Mesothelial cell of epicardium (in vitro differentiated cells): Measurements from ENCODE around the gene MIER3. TPM values are rescaled to one million over a fixed set of nuclear protein-coding genes. Genes with fewer than 3 reads are reported as not detected.

ENCODE experiments used
- DNase-seq, 2 experiments: peaks; one replicate each; pipeline ENCODE4 v3.0.0; 2021; ENCODE audit warnings: low spot score in 2 of 2; ENCODE audit not compliant: unreplicated experiment in 2 of 2
- H3K27ac Mint-ChIP-seq: 2 replicates; pipeline ENCODE4 v1.8.0; 2021; ENCODE audit warnings: mixed read lengths
- H3K27me3 Mint-ChIP-seq: 2 replicates; pipeline ENCODE4 v1.8.0; 2021; ENCODE audit warnings: low read depth, mixed read lengths
- H3K36me3 Mint-ChIP-seq: 2 replicates; pipeline ENCODE4 v1.8.0; 2021; ENCODE audit warnings: mixed read lengths
- H3K4me1 Mint-ChIP-seq: 2 replicates; pipeline ENCODE4 v1.8.0; 2021; ENCODE audit warnings: mixed read lengths
- H3K4me3 Mint-ChIP-seq: 2 replicates; pipeline ENCODE4 v1.8.0; 2021; ENCODE audit warnings: mild to moderate bottlenecking, moderate library complexity, mixed read lengths
- H3K9me3 Mint-ChIP-seq: 2 replicates; pipeline ENCODE4 v1.8.0; 2021; ENCODE audit warnings: mixed read lengths
- CTCF ChIP-seq: fragments of 200-600 bp; sonication (generic); IDR thresholded peaks from one replicate; pipeline ENCODE4 v1.5.0; 2021; ENCODE audit warnings: antibody characterized with exemption; ENCODE audit not compliant: unreplicated experiment
- total RNA-seq: library from RNA; stranded (reverse); gene quantifications from 3 replicates; pipeline ENCODE4 v1.2.1, GENCODE V29; 2021

Gene MIER3
- total RNA-seq, 1 donor from 2014 or later: 40.8 TPM

- H3K27me3 Mint-ChIP-seq: no peaks in the 10 kb centered on the region
- peaks cover 30% of the 10 kb centered on the region for H3K36me3 Mint-ChIP-seq
- TF ChIP-seq CTCF: no peak
- H3K9me3 Mint-ChIP-seq: no peaks in the 10 kb centered on the region
- peak overlapping the region; percentile 40 for H3K27ac Mint-ChIP-seq
- peaks cover 7% of the 10 kb centered on the region for H3K4me1 Mint-ChIP-seq
- no peak for DNase-seq
- H3K4me3 Mint-ChIP-seq: no peak overlapping the region
These were observed 31.8 kb downstream of the MIER3 start for GRCh38 chr5:56919942-56920662.

- H3K4me1 Mint-ChIP-seq: peaks cover 7% of the 10 kb centered on the region
- H3K27me3 Mint-ChIP-seq: no peaks in the 10 kb centered on the region
- H3K9me3 Mint-ChIP-seq: no peaks in the 10 kb centered on the region
- no peak for TF ChIP-seq CTCF
- no peak overlapping the region for H3K27ac Mint-ChIP-seq
- no peak overlapping the region for H3K4me3 Mint-ChIP-seq
- H3K36me3 Mint-ChIP-seq: peaks cover 16% of the 10 kb centered on the region
- DNase-seq: no peak
These were observed 33.9 kb downstream of the MIER3 start for GRCh38 chr5:56918054-56918453.

- DNase-seq: no peak
- H3K4me3 Mint-ChIP-seq: no peak overlapping the region
- H3K4me1 Mint-ChIP-seq: peaks cover 7% of the 10 kb centered on the region
- no peak overlapping the region for H3K27ac Mint-ChIP-seq
- peaks cover 14% of the 10 kb centered on the region for H3K36me3 Mint-ChIP-seq
- no peak for TF ChIP-seq CTCF
- no peaks in the 10 kb centered on the region for H3K27me3 Mint-ChIP-seq
- no peaks in the 10 kb centered on the region for H3K9me3 Mint-ChIP-seq
These were observed 34.4 kb downstream of the MIER3 start for GRCh38 chr5:56917534-56917933.

- Mint-ChIP-seq H3K27ac (no peak overlapping the region), H3K27me3 (no peaks in the 10 kb centered on the region), H3K4me1 (peaks cover 19% of the 10 kb centered on the region), H3K4me3 (no peak overlapping the region), H3K9me3 (no peaks in the 10 kb centered on the region), H3K36me3 (peaks cover 7% of the 10 kb centered on the region)
- no peak for DNase-seq
- TF ChIP-seq CTCF: no peak
These were observed 37.2 kb downstream of the MIER3 start for GRCh38 chr5:56914678-56915077.

GRCh38 chr5:56913766-56914165 is 38.2 kb downstream of the MIER3 start:
- Mint-ChIP-seq H3K4me1 (peaks cover 23% of the 10 kb centered on the region), H3K27ac (no peak overlapping the region), H3K27me3 (no peaks in the 10 kb centered on the region), H3K36me3 (peaks cover 7% of the 10 kb centered on the region), H3K4me3 (no peak overlapping the region), H3K9me3 (no peaks in the 10 kb centered on the region)
- DNase-seq: no peak
- TF ChIP-seq CTCF: no peak
